GM19328 (cell line): ENCODE data around the gene ASTN1.

Experiments used
- ATAC-seq: cut with Tn5 transposase; IDR thresholded peaks from one replicate; pipeline ENCODE4 v1.9.1; 2021; ENCODE audit warnings: mild to moderate bottlenecking, moderate library complexity; ENCODE audit not compliant: unreplicated experiment

ASTN1 gene

DNA sequence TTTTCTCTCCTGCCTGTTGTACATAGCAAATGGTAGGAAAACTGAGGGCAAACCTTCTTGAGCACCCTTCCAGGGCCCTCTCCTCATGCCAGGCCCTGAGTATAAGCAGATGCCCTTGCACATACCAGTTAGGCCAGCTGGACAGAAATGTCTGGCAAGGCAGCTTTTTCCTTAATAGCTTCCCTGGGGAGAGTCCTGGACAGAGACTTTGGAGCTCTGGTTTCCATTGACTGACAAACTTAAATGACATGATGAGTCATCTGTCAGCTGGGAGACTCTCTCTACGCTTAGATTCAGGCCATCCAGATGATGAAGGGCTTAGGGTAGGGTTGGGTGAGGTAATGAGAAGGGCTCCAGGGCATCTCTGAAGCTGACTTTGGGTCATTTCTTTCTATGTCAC, 317.5 kb downstream of the ASTN1 start:
- no peak for ATAC-seq

GRCh38 chr1:176843352-176844297, 320.9 kb downstream of the ASTN1 start:
- ATAC-seq = no peak

DNA sequence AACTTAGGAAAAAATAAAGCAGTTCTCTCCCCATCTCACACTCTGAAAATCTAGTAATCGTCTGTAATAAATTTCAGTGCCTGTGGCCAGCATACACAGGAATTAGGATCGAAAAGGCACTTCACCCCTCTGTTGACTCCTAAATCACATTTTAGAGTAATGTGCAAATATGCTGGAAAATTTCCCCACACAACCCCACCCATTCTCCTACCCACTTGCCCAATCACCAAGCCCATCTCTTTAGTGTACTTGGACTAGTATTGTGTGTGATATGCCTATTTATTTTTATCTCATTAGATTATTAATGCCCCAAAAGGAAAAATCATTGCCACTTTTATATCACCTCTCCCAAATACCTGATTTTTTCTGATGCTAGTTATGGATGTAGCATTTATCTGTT, 323.3 kb downstream of the ASTN1 start:
- no peak for ATAC-seq

DNA sequence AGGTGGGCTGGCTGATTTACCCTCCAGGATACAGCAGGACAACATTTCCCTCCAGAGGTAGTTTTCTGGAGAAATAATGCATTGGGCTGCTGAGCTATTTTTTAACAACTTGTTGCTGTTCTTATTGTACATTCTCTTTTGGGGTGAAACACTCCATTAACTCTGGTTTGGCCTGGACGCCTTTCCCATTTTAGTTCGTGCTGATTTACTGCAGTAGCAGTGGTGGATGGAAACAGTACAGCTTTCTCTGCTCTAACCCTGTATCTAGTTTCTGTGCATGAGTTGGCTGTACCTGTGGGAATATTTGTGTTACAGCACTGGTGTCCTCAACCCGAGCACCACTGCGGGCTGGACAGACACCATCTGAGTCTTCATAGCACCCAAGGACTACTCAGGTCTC, 325.3 kb downstream of the ASTN1 start:
- no peak for ATAC-seq

DNA sequence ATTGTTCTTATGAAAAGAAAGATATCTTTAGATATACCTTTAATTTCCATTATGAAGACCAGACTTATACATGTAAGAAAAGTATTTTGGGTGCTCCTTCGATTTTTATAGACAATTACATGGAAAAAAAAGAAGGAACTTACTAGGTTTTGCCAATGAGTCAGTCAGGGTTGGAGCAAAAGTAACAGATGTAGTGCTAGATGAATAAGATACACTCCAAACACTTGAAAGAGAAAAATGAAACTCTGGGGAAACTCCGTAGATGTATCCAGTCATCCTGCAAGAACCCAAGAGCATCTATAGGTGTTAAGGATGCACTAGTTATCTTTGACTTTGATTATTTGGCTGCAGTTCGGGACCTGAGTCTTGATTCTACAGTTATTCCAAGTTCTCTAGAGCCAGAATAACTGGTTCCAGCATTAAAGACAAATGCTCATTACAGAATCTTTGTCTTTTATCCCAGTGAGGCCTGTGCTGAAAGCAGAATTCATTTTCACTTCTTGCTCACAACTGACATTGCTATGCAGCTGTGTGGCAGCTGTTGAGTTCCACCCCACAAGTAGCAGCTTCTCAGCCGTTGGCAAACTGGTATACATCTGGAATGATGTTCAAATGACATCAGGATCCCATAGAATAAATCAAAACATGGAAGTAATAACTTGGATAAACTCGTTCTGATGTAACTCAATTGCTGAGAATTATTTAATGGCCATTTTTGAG, 326.1 kb downstream of the ASTN1 start:
- no peak for ATAC-seq

DNA sequence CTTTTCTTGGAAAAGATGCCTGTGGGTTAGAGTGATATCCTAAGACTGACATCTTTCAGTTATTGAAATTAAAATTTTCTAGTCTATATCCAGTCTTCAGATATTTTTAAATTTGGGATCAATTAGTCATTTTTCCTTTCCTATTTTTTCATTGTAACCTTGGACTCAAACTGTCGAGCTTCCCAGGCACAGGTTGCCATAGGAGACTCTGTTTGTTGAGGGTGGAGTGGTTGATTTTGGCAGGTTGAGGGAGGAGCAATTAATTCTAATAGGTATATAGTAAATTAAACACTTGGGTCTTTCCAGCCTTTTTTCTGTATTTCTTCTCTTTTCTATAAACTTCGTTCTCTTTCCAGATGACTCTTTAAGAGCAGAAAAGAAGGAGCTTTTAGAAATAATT, 326.8 kb downstream of the ASTN1 start:
- no peak for ATAC-seq

DNA sequence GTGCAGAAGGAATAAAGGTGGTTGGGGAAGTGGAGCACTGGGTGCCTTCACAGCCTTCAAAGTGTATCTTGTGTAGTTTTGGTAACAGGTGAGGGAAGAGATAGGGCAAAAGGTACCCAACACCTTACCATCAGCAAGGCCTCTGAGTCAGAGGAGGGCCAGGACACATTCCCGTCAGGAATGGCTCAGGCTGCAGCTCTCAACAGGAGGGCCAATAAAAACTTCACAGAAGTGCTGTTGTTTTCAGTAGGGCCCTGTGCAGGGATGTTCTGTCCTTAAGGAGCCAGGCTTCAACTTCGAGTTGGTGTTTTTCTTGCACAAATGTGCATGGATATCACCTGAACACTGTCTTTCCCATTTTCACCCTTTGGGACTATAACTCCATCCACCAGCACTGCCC, 333.4 kb downstream of the ASTN1 start:
- no peak for ATAC-seq

GRCh38 chr1:176829261-176829660, 335.3 kb downstream of the ASTN1 start:
- ATAC-seq = no peak

DNA sequence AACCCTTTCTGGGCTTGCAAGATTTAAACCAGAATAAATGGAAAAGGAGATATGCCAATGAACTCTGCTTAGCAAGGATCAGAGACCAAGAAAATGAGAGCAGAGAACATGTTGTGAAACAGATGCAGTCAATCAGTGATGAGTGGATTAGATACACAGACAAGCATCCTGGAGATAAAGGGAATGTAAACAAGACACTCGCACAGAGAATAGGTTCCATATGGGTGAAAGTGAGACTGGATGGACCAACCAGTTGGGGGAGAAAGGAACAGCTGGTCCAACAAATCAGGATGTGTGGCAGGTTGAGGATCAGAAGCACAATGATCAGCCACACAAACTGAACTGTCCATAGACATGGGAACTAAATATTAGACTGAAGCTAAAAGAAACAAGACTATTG, 338.2 kb downstream of the ASTN1 start:
- no peak for ATAC-seq

GRCh38 chr1:176820391-176821031, 344.0 kb downstream of the ASTN1 start:
- ATAC-seq = no peak

DNA sequence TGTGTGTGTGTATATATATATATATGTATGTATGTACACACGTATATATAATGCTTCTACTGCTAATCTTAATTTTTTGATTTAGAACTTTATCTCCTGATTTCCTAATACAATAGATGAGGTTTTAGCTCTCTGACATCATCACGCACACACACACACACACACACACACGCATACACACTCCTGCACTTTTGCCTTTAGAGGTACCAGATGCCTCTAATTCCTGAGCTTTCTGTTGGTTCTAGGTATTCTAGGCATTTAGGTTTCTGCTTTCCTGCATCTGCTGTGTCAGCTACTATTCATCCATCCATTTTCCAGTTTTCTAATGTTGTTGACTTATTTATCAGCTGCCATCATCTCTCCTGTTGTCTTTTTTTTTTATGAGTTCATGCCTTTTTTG, 348.3 kb downstream of the ASTN1 start:
- no peak for ATAC-seq

GRCh38 chr1:176815621-176816020, 348.9 kb downstream of the ASTN1 start:
- no peak for ATAC-seq

- ATAC-seq = no peak
Observed at GRCh38 chr1:176811511-176812288, 352.8 kb downstream of the ASTN1 start.

GRCh38 chr1:176809292-176809691, 355.2 kb downstream of the ASTN1 start:
- ATAC-seq = no peak
